ENCODE results near the gene COL23A1. TPM values are rescaled to one million over a fixed set of nuclear protein-coding genes. Genes with fewer than 3 reads are reported as not detected.
A peak's percentile ranks its signal among the peaks of the same experiment; 100 is the strongest.

Gene COL23A1
- total and polyA plus RNA-seq, 3 experiments from 2014 or later, result 0.20 to 0.28 TPM; not detected in 1

GRCh38 chr5:178425621-178426068, 164.5 kb downstream of the COL23A1 start:
- no peak overlapping the region for H3K4me3 ChIP-seq (ENCODE audit: low read length)
- Mint-ChIP-seq H3K27ac (no peak overlapping the region), H3K36me3 (no peaks in the 10 kb centered on the region), H3K27me3 (peaks cover 0 to 4% of the 10 kb centered on the region in 2 donors), H3K4me3 (no peak overlapping the region), H3K9me3 (no peaks in the 10 kb centered on the region), H3K4me1 (no peaks in the 10 kb centered on the region)
- no peaks in the 10 kb centered on the region for H3K4me1 ChIP-seq (ENCODE audit: insufficient read depth, low read length)
- no peaks in the 10 kb centered on the region for H3K36me3 ChIP-seq (ENCODE audit: insufficient read depth, low read length)
- no peaks in the 10 kb centered on the region for H3K27me3 ChIP-seq (ENCODE audit: insufficient read depth, low read length, poor library complexity, severe bottlenecking)
- H3K9me3 ChIP-seq (ENCODE audit: low read length), result no peaks in the 10 kb centered on the region
- DNase-seq, result no peak
- H3K27ac ChIP-seq (ENCODE audit: low read depth, low read length), result no peak overlapping the region
- ChIA-PET CTCF (no interaction called here), POLR2A (no interaction called here)

- CTCF ChIA-PET, result no interaction called here
- DNase-seq, result no peak
- Histone ChIP-seq H3K27me3 (ENCODE audit: insufficient read depth, low read length, poor library complexity, severe bottlenecking) (no peaks in the 10 kb centered on the region), H3K4me1 (ENCODE audit: insufficient read depth, low read length) (no peaks in the 10 kb centered on the region), H3K4me3 (ENCODE audit: low read length) (no peak overlapping the region), H3K9me3 (ENCODE audit: low read length) (no peaks in the 10 kb centered on the region), H3K27ac (ENCODE audit: low read depth, low read length) (no peak overlapping the region), H3K36me3 (ENCODE audit: insufficient read depth, low read length) (no peaks in the 10 kb centered on the region)
- POLR2A ChIA-PET, result no interaction called here
- no peaks in the 10 kb centered on the region for H3K36me3 Mint-ChIP-seq
- no peaks in the 10 kb centered on the region for H3K9me3 Mint-ChIP-seq
- H3K4me1 Mint-ChIP-seq, result no peaks in the 10 kb centered on the region
- H3K27ac Mint-ChIP-seq, result no peak overlapping the region
- no peak overlapping the region for H3K4me3 Mint-ChIP-seq
- peaks cover 0 to 3% of the 10 kb centered on the region in 2 donors for H3K27me3 Mint-ChIP-seq
Measured at GRCh38 chr5:178424810-178425177, 165.4 kb downstream of the COL23A1 start.

GRCh38 chr5:178423901-178424809, 166.0 kb downstream of the COL23A1 start:
- no peak overlapping the region for H3K27ac ChIP-seq (ENCODE audit: low read depth, low read length)
- no peaks in the 10 kb centered on the region for H3K36me3 ChIP-seq (ENCODE audit: insufficient read depth, low read length)
- CTCF ChIA-PET, result no interaction called here
- Mint-ChIP-seq H3K4me3 (no peak overlapping the region), H3K27ac (peak overlapping the region in 1 of 8 donors; percentile 35), H3K27me3 (peaks cover 0 to 8% of the 10 kb centered on the region in 2 donors), H3K9me3 (no peaks in the 10 kb centered on the region), H3K36me3 (no peaks in the 10 kb centered on the region), H3K4me1 (no peaks in the 10 kb centered on the region)
- no peaks in the 10 kb centered on the region for H3K27me3 ChIP-seq (ENCODE audit: insufficient read depth, low read length, poor library complexity, severe bottlenecking)
- no peak overlapping the region for H3K4me3 ChIP-seq (ENCODE audit: low read length)
- no peaks in the 10 kb centered on the region for H3K9me3 ChIP-seq (ENCODE audit: low read length)
- no peak for DNase-seq
- no peaks in the 10 kb centered on the region for H3K4me1 ChIP-seq (ENCODE audit: insufficient read depth, low read length)
- POLR2A ChIA-PET, result no interaction called here

GRCh38 chr5:178423431-178423830, 166.8 kb downstream of the COL23A1 start:
- Mint-ChIP-seq H3K4me1 (no peaks in the 10 kb centered on the region), H3K4me3 (no peak overlapping the region), H3K27me3 (peaks cover 3 to 10% of the 10 kb centered on the region in 2 donors), H3K9me3 (no peaks in the 10 kb centered on the region), H3K27ac (no peak overlapping the region), H3K36me3 (no peaks in the 10 kb centered on the region)
- ChIA-PET POLR2A (no interaction called here), CTCF (no interaction called here)
- DNase-seq, result no peak
- Histone ChIP-seq H3K27me3 (ENCODE audit: insufficient read depth, low read length, poor library complexity, severe bottlenecking) (no peaks in the 10 kb centered on the region), H3K27ac (ENCODE audit: low read depth, low read length) (no peak overlapping the region), H3K36me3 (ENCODE audit: insufficient read depth, low read length) (no peaks in the 10 kb centered on the region), H3K4me1 (ENCODE audit: insufficient read depth, low read length) (no peaks in the 10 kb centered on the region), H3K9me3 (ENCODE audit: low read length) (no peaks in the 10 kb centered on the region), H3K4me3 (ENCODE audit: low read length) (no peak overlapping the region)

- no peak for DNase-seq
Measured at GRCh38 chr5:178422400-178422775, 167.8 kb downstream of the COL23A1 start.

GRCh38 chr5:178421699-178422399, 168.3 kb downstream of the COL23A1 start:
- no peaks in the 10 kb centered on the region for H3K27me3 ChIP-seq (ENCODE audit: insufficient read depth, low read length, poor library complexity, severe bottlenecking)
- Mint-ChIP-seq H3K9me3 (no peaks in the 10 kb centered on the region), H3K4me1 (no peaks in the 10 kb centered on the region), H3K27ac (no peak overlapping the region), H3K36me3 (no peaks in the 10 kb centered on the region), H3K27me3 (peaks cover 4 to 10% of the 10 kb centered on the region in 2 donors), H3K4me3 (no peak overlapping the region)
- no peaks in the 10 kb centered on the region for H3K4me1 ChIP-seq (ENCODE audit: insufficient read depth, low read length)
- no peaks in the 10 kb centered on the region for H3K9me3 ChIP-seq (ENCODE audit: low read length)
- no peak overlapping the region for H3K4me3 ChIP-seq (ENCODE audit: low read length)
- H3K36me3 ChIP-seq (ENCODE audit: insufficient read depth, low read length), result no peaks in the 10 kb centered on the region
- no peak for DNase-seq
- no peak overlapping the region for H3K27ac ChIP-seq (ENCODE audit: low read depth, low read length)
- POLR2A ChIA-PET, result no interaction called here
- CTCF ChIA-PET, result no interaction called here

More at GRCh38 chr5:178422400-178422775, 167.8 kb downstream of the COL23A1 start:
- H3K27me3 ChIP-seq (ENCODE audit: insufficient read depth, low read length, poor library complexity, severe bottlenecking), result no peaks in the 10 kb centered on the region
- Mint-ChIP-seq H3K4me3 (no peak overlapping the region), H3K4me1 (no peaks in the 10 kb centered on the region), H3K36me3 (no peaks in the 10 kb centered on the region), H3K27ac (no peak overlapping the region), H3K27me3 (peaks cover 4 to 10% of the 10 kb centered on the region in 2 donors), H3K9me3 (no peaks in the 10 kb centered on the region)
- no peaks in the 10 kb centered on the region for H3K9me3 ChIP-seq (ENCODE audit: low read length)
- H3K4me1 ChIP-seq (ENCODE audit: insufficient read depth, low read length), result no peaks in the 10 kb centered on the region
- CTCF ChIA-PET, result no interaction called here
- H3K27ac ChIP-seq (ENCODE audit: low read depth, low read length), result no peak overlapping the region
- H3K4me3 ChIP-seq (ENCODE audit: low read length), result no peak overlapping the region
- POLR2A ChIA-PET, result no interaction called here
- H3K36me3 ChIP-seq (ENCODE audit: insufficient read depth, low read length), result no peaks in the 10 kb centered on the region

GRCh38 chr5:178421128-178421527, 169.1 kb downstream of the COL23A1 start:
- H3K4me3 ChIP-seq (ENCODE audit: low read length), result no peak overlapping the region
- H3K4me1 Mint-ChIP-seq, result no peaks in the 10 kb centered on the region
- H3K9me3 ChIP-seq (ENCODE audit: low read length), result no peaks in the 10 kb centered on the region
- H3K27ac ChIP-seq (ENCODE audit: low read depth, low read length), result no peak overlapping the region
- ChIA-PET CTCF (no interaction called here), POLR2A (no interaction called here)
- H3K4me3 Mint-ChIP-seq, result no peak overlapping the region
- H3K4me1 ChIP-seq (ENCODE audit: insufficient read depth, low read length), result no peaks in the 10 kb centered on the region
- no peaks in the 10 kb centered on the region for H3K27me3 ChIP-seq (ENCODE audit: insufficient read depth, low read length, poor library complexity, severe bottlenecking)
- H3K36me3 ChIP-seq (ENCODE audit: insufficient read depth, low read length), result no peaks in the 10 kb centered on the region
- DNase-seq, result no peak
- H3K36me3 Mint-ChIP-seq, result no peaks in the 10 kb centered on the region
- peaks cover 6 to 13% of the 10 kb centered on the region in 2 donors for H3K27me3 Mint-ChIP-seq
- no peaks in the 10 kb centered on the region for H3K9me3 Mint-ChIP-seq
- H3K27ac Mint-ChIP-seq, result no peak overlapping the region

GRCh38 chr5:178420354-178420781, 169.8 kb downstream of the COL23A1 start:
- Histone ChIP-seq H3K27ac (ENCODE audit: low read depth, low read length) (no peak overlapping the region), H3K9me3 (ENCODE audit: low read length) (no peaks in the 10 kb centered on the region), H3K36me3 (ENCODE audit: insufficient read depth, low read length) (no peaks in the 10 kb centered on the region), H3K4me1 (ENCODE audit: insufficient read depth, low read length) (no peaks in the 10 kb centered on the region), H3K27me3 (ENCODE audit: insufficient read depth, low read length, poor library complexity, severe bottlenecking) (no peaks in the 10 kb centered on the region), H3K4me3 (ENCODE audit: low read length) (no peak overlapping the region)
- Mint-ChIP-seq H3K27ac (no peak overlapping the region), H3K36me3 (no peaks in the 10 kb centered on the region), H3K27me3 (peaks cover 7 to 13% of the 10 kb centered on the region in 2 donors), H3K4me1 (no peaks in the 10 kb centered on the region), H3K9me3 (no peaks in the 10 kb centered on the region), H3K4me3 (no peak overlapping the region)
- DNase-seq, result no peak
- CTCF ChIA-PET, result no interaction called here
- POLR2A ChIA-PET, result no interaction called here
